A673 (cell line): ENCODE data around the gene NR1D1. TPM values are rescaled to one million over a fixed set of nuclear protein-coding genes. Genes with fewer than 3 reads are reported as not detected.

ENCODE experiments used
- BruUV-seq: library from RNA; stranded (reverse); fragments of 400-500 nt; replicated peaks from 2 replicates; lab custom pipeline; 2021; lab: Mats Ljungman, UMichigan
- CTCF ChIA-PET: fragments of 300-600 bp; sonication (Branson Sonifier 250); formaldehyde crosslinking; loops from one replicate; lab custom pipeline; 2022; ENCODE audit warnings: antibody characterized with exemption; lab: Charles Lee
- POLR2A ChIA-PET: fragments of 300-600 bp; sonication (Branson Sonifier 250); formaldehyde crosslinking; loops from one replicate; lab custom pipeline; 2022; ENCODE audit warnings: antibody characterized with exemption; ENCODE audit not compliant: low non-redundant PET; lab: Charles Lee
- DNase-seq: peaks from one replicate; pipeline ENCODE4 v3.0.0-alpha.2; 2015; ENCODE audit warnings: low spot score
- H3K27ac ChIP-seq: fragments of 200-600 bp; sonication (generic); 2 replicates; pipeline ENCODE4 v1.5.1; 2016; ENCODE audit warnings: mixed run types, low read depth, mild to moderate bottlenecking, mixed read lengths, antibody characterized with exemption, low read length; ENCODE audit not compliant: poor library complexity, severe bottlenecking
- H3K27me3 ChIP-seq: fragments of 200-600 bp; sonication (generic); replicated peaks from 2 replicates; pipeline ENCODE4 v1.6.1; 2017; ENCODE audit warnings: mixed run types, low read depth, mild to moderate bottlenecking, mixed read lengths, antibody characterized with exemption, low read length; ENCODE audit not compliant: insufficient read depth, poor library complexity
- H3K36me3 ChIP-seq: fragments of 200-600 bp; sonication (generic); 2 replicates; pipeline ENCODE4 v1.6.1; 2016; ENCODE audit warnings: mixed run types, mild to moderate bottlenecking, mixed read lengths, antibody characterized with exemption, low read length; ENCODE audit not compliant: insufficient read depth, poor library complexity, severe bottlenecking
- H3K4me1 ChIP-seq: fragments of 200-600 bp; sonication (generic); 2 replicates; pipeline ENCODE4 v1.6.1; 2017; ENCODE audit warnings: mixed run types, mild to moderate bottlenecking, mixed read lengths, antibody characterized with exemption, low read length; ENCODE audit not compliant: insufficient read depth, poor library complexity, severe bottlenecking
- H3K4me3 ChIP-seq: fragments of 200-600 bp; sonication (generic); 2 replicates; pipeline ENCODE4 v1.5.1; 2016; ENCODE audit warnings: low read depth, mixed run types, mild to moderate bottlenecking, mixed read lengths, low read length; ENCODE audit not compliant: poor library complexity, severe bottlenecking
- H3K9me3 ChIP-seq: fragments of 200-600 bp; sonication (generic); 2 replicates; pipeline ENCODE4 v1.6.1; 2016; ENCODE audit warnings: mixed run types, low read depth, mild to moderate bottlenecking, mixed read lengths, antibody characterized with exemption, low read length; ENCODE audit not compliant: poor library complexity, severe bottlenecking
- EZH2 ChIP-seq: fragments of 200-600 bp; sonication (generic); IDR thresholded peaks from 2 replicates; pipeline ENCODE4 v1.6.1; 2017; ENCODE audit warnings: borderline replicate concordance, low read depth, mild to moderate bottlenecking, mixed read lengths, antibody characterized with exemption, low read length; ENCODE audit not compliant: poor library complexity, severe bottlenecking
- intact Hi-C: fragments of 100-400 bp; cut with micrococcal nuclease; formaldehyde crosslinking; loops from one replicate; pipeline ENCODE4 v1.10.0; 2022; ENCODE audit not compliant: unreplicated experiment
- total RNA-seq: library from RNA; stranded (reverse); gene quantifications from 2 replicates; pipeline ENCODE4 v1.2.3, GENCODE V29; 2021
- TF ChIP-seq, protein P1 (sequence below): fragments of 300-800, 200-600 bp; sonication (generic); conservative IDR thresholded peaks from 2 replicates; pipeline ENCODE4 v1.5.1; 2017; ENCODE audit warnings: low read depth, mild to moderate bottlenecking, antibody characterized with exemption, low read length, moderate library complexity, mixed read lengths

NR1D1 gene
- total RNA-seq, 1 experiment from 2014 or later = 2.6 TPM

DNA sequence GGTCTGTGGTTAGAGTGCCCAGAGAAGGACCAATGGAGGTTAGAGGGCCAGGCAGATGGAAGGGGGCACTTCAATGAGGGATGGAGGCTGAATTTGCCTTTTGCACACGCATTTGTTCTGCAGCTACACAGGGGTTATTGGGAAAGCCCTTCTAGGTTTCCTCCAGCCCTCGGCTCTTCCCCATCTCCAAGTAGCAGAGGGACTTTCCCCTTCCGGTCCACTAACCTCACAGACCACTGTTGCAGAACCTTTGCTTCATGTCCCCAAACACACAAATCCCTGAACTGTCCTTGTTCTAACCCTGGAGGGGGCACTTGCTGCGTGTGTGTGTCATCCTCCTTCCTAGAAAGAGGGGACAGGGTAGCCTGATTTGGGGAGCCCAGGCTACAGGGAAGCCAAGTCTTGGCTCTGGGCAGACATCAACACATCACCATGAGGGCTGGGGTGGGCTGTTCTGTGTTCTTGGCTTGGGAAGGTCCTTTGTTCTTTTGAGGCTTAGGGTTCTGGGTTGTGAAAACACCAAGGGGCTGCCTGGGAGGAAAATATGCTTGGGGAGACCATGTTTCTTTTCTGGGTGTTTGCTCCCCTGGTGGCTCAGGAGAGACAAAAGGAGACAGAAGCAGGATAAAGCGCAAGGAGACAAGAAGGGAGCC lies 7.3 kb upstream of the NR1D1 start:
- TF ChIP-seq, protein P1, sequence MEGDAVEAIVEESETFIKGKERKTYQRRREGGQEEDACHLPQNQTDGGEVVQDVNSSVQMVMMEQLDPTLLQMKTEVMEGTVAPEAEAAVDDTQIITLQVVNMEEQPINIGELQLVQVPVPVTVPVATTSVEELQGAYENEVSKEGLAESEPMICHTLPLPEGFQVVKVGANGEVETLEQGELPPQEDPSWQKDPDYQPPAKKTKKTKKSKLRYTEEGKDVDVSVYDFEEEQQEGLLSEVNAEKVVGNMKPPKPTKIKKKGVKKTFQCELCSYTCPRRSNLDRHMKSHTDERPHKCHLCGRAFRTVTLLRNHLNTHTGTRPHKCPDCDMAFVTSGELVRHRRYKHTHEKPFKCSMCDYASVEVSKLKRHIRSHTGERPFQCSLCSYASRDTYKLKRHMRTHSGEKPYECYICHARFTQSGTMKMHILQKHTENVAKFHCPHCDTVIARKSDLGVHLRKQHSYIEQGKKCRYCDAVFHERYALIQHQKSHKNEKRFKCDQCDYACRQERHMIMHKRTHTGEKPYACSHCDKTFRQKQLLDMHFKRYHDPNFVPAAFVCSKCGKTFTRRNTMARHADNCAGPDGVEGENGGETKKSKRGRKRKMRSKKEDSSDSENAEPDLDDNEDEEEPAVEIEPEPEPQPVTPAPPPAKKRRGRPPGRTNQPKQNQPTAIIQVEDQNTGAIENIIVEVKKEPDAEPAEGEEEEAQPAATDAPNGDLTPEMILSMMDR = no peak
- TF ChIP-seq EZH2 = no peak
- BruUV-seq = no TSS peak
- intact Hi-C loops = no loop called here
- no peak for DNase-seq
- Histone ChIP-seq H3K4me1 (peaks cover 23% of the 10 kb centered on the region), H3K4me3 (no peak overlapping the region), H3K36me3 (no peaks in the 10 kb centered on the region), H3K27me3 (no peaks in the 10 kb centered on the region), H3K27ac (no peak overlapping the region), H3K9me3 (no peaks in the 10 kb centered on the region)
- ChIA-PET CTCF (interaction anchor here (1.2 kb wide), 1 partner anchor 22 kb away, joined by 6 read pairs; no protein-coding TSS in a partner anchor), POLR2A (no interaction called here)

DNA sequence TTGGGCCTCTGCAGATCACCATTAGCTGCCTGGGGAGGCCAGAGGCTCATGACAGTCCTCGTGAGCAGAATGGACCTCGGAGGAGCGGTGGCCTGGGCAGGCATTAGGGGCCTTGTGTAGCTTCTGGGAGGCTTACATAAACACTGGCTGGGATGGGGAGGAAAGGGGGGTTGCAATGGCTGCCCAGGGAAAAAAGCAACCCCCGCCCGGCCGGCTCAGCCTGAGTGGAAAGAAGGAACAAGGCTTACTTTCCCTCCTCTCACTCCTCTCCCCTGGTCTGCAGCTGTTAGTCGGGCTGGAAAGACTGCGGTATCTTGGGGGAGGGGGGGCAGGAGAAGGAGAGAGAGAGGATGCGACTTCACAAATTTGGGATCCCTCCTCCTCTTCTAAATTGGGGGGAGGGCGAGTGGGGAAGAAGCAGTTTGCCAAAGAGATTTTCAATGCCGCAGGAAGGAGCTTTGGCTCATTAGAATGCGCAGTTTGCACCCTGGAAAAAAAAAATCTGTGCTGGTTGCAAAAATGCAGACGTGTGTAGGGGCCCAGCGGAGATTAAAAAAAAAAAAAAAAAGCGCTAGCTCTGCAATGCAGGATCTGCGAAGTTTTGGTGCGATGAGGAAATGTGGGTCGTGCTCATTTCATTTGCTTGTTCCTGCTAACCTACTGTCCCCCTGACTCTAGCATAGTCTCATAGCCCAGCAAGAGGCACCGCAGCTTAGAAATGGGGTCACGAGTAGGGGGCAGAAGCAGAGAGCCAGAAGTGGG lies 6.6 kb upstream of the NR1D1 start:
- no peak overlapping the region for H3K4me3 ChIP-seq
- H3K36me3 ChIP-seq = no peaks in the 10 kb centered on the region
- H3K27me3 ChIP-seq = no peaks in the 10 kb centered on the region
- ChIA-PET CTCF (interaction anchor here (1.2 kb wide), 1 partner anchor 21 kb away, joined by 6 read pairs; no protein-coding TSS in a partner anchor), POLR2A (no interaction called here)
- TF ChIP-seq, protein P1 = no peak
- TF ChIP-seq EZH2 = no peak
- H3K4me1 ChIP-seq = peaks cover 17% of the 10 kb centered on the region
- H3K9me3 ChIP-seq = no peaks in the 10 kb centered on the region
- no peak for DNase-seq
- intact Hi-C loops = no loop called here
- no TSS peak for BruUV-seq
- no peak overlapping the region for H3K27ac ChIP-seq

DNA sequence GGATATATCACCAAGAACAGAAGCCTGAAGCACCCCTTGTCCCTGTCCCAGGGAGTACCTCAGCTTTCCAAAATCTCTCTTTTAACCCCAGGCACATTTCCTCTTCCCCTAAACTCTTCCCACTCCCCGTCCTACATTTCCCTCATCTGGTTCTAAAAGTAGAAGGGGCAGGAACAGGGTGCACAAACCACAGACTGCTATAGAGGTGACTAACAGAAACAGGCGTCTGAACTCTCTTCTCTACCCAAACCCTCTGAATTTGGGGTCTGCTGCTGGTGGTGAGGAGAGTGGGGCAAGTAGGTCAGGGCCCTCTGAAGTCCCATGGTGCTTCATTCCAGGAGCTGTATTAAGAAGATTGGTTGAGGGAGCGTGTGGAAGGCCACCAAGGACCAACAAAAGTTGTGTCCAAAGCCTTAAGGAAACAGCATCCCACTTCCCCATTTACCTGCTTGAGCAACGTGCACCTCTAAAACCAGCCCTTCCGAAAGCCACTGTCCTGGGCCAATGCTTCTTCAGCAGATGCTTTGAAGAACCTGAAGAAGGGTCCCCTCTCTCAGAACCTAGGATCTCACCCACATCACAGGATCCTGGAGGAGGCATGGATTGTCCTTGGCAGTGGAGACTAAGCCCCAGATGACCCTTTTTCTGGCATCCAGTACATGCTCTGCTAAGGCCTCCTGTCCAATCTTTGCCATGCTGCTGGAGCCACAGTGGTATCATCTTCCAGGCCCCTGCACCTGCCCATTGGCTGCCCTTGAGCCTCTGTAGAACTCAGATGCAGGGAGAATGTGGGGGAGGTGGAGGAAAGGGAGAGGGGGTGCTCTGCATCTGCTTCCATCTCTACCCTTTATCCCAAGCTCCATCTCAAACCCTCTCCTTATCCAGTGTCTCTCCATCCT lies 5.7 kb upstream of the NR1D1 start:
- TF ChIP-seq EZH2 = no peak
- TF ChIP-seq, protein P1 = no peak
- no peak overlapping the region for H3K27ac ChIP-seq
- peaks cover 11% of the 10 kb centered on the region for H3K4me1 ChIP-seq
- CTCF ChIA-PET = interaction anchor here (1.2 kb wide), 1 partner anchor 20 kb away, joined by 6 read pairs; no protein-coding TSS in a partner anchor
- intact Hi-C loops = no loop called here
- POLR2A ChIA-PET = no interaction called here
- no TSS peak for BruUV-seq
- no peaks in the 10 kb centered on the region for H3K36me3 ChIP-seq
- H3K27me3 ChIP-seq = no peaks in the 10 kb centered on the region
- no peak overlapping the region for H3K4me3 ChIP-seq
- no peak for DNase-seq
- no peaks in the 10 kb centered on the region for H3K9me3 ChIP-seq
